GM12878 (cell line): ENCODE results near the gene GALNTL6. TPM values are rescaled to one million over a fixed set of nuclear protein-coding genes. Genes with fewer than 3 reads are reported as not detected.

ENCODE experiments used
- ATAC-seq: fragments of 200-7000 bp; cut with Tn5 transposase; 3 replicates; pipeline ENCODE4 v1.9.1; 2020; ENCODE audit warnings: mild to moderate bottlenecking, moderate library complexity
- BruUV-seq: library from RNA; stranded (reverse); fragments of 400-500 nt; replicated peaks from 2 replicates; lab custom pipeline; 2021; lab: Mats Ljungman, UMichigan
- CTCF ChIA-PET: fragments of 300-600 bp; sonication (Branson Sonifier 250); formaldehyde crosslinking; extraction: SDS; loops from one replicate; lab custom pipeline; 2021; ENCODE audit warnings: inconsistent platforms; lab: Yijun Ruan, JAX
- POLR2A ChIA-PET: fragments of 350-600 bp; formaldehyde crosslinking; extraction: SDS; loops from one replicate; lab custom pipeline; 2021; ENCODE audit warnings: inconsistent platforms; lab: Charles Lee
- RAD21 ChIA-PET: fragments of 300-600 bp; sonication (Branson Sonifier 250); formaldehyde crosslinking; loops from one replicate; lab custom pipeline; 2023; ENCODE audit warnings: antibody characterized with exemption; ENCODE audit not compliant: unreplicated experiment; lab: Charles Lee
- SMC1A ChIA-PET: fragments of 300-600 bp; sonication (Branson Sonifier 250); formaldehyde crosslinking; loops from one replicate; lab custom pipeline; 2023; ENCODE audit not compliant: unreplicated experiment, uncharacterized antibody; lab: Charles Lee
- DNase-seq: peaks from one replicate; pipeline ENCODE4 v3.0.0-alpha.2; 2011; ENCODE audit warnings: low read depth, low spot score
- FAIRE-seq: peaks from 3 replicates; lab custom pipeline; 2011; peaks lifted over from hg19 to GRCh38; lab: Jason Lieb, UNC
- H2AFZ ChIP-seq: 2 replicates; pipeline ENCODE4 v1.6.0; 2011; ENCODE audit warnings: low read depth, low read length, control low read depth; ENCODE audit not compliant: control insufficient read depth
- H3K27ac ChIP-seq: 2 replicates; pipeline ENCODE4 v1.5.1; 2011; ENCODE audit warnings: control low read depth; ENCODE audit not compliant: control insufficient read depth, insufficient read depth
- H3K27me3 ChIP-seq, 2 experiments: replicated peaks in 1 of 2; 2 replicates each; pipeline versions ENCODE4 v1.6.0 to v1.6.1; 2011; ENCODE audit warnings: low read length in 1 of 2; ENCODE audit not compliant: control insufficient read depth in 2 of 2, insufficient read depth in 2 of 2
- H3K36me3 ChIP-seq, 2 experiments: 2 replicates each; pipeline ENCODE4 v1.5.1; 2011; ENCODE audit warnings: low read length in 1 of 2; ENCODE audit not compliant: control insufficient read depth in 2 of 2, insufficient read depth in 2 of 2
- H3K4me1 ChIP-seq: 2 replicates; pipeline ENCODE4 v1.6.1; 2011; ENCODE audit warnings: mild to moderate bottlenecking, low read length, moderate library complexity, mixed read lengths; ENCODE audit not compliant: control insufficient read depth, insufficient read depth
- H3K4me2 ChIP-seq: 2 replicates; pipeline ENCODE4 v1.6.0; 2011; ENCODE audit warnings: control low read depth; ENCODE audit not compliant: control insufficient read depth, insufficient read depth
- H3K4me3 ChIP-seq: fragments of 200-600 bp; sonication (generic); 2 replicates; pipeline ENCODE4 v1.5.1; 2016
- H3K79me2 ChIP-seq: 2 replicates; pipeline ENCODE4 v1.6.0; 2011; ENCODE audit warnings: low read length; ENCODE audit not compliant: control insufficient read depth, insufficient read depth
- H3K9ac ChIP-seq: 2 replicates; pipeline ENCODE4 v1.8.0; 2011; ENCODE audit warnings: low read length, control low read depth, mixed read lengths; ENCODE audit not compliant: control insufficient read depth, insufficient read depth
- H3K9me3 ChIP-seq: replicated peaks from 3 replicates; pipeline ENCODE4 v1.5.1; 2011; ENCODE audit warnings: mild to moderate bottlenecking, low read length; ENCODE audit not compliant: control insufficient read depth, insufficient read depth
- H4K20me1 ChIP-seq: 2 replicates; pipeline ENCODE4 v1.6.0; 2011; ENCODE audit not compliant: control insufficient read depth, insufficient read depth
- BHLHE40 ChIP-seq, 2 experiments: fragments of 450-650 bp in 1 of 2; IDR thresholded peaks; 2 replicates each; pipeline ENCODE4 v1.6.1; 2011 to 2017; ENCODE audit warnings: low read depth in 2 of 2, borderline replicate concordance in 1 of 2, improper control_type of control experiment in 1 of 2, low read length in 1 of 2, mild to moderate bottlenecking in 1 of 2
- CREB1 ChIP-seq: IDR thresholded peaks from 2 replicates; pipeline ENCODE4 v1.6.1; 2012; ENCODE audit warnings: low read depth, mild to moderate bottlenecking, inconsistent platforms
- E2F4 ChIP-seq: IDR thresholded peaks from 2 replicates; pipeline ENCODE4 v1.6.1; 2012; ENCODE audit warnings: low read depth, low read length, improper control_type of control experiment
- EGR1 ChIP-seq, 2 experiments: IDR thresholded peaks; 1 replicate in 1 of 2; 2 replicates in 1 of 2; pipeline ENCODE4 v1.6.1; 2011 to 2012; ENCODE audit warnings: low read depth in 2 of 2, low read length in 2 of 2, borderline replicate concordance in 1 of 2, mild to moderate bottlenecking in 1 of 2, moderate library complexity in 1 of 2
- ELK1 ChIP-seq: IDR thresholded peaks from 2 replicates; pipeline ENCODE4 v1.6.1; 2012; ENCODE audit warnings: low read depth, low read length, improper control_type of control experiment
- FOXK2 ChIP-seq: fragments of 450-650 bp; IDR thresholded peaks from 2 replicates; pipeline ENCODE4 v1.6.1; 2017; ENCODE audit warnings: mild to moderate bottlenecking, moderate library complexity
- HDAC2 ChIP-seq: fragments of 200-600 bp; sonication (generic); IDR thresholded peaks from 2 replicates; pipeline ENCODE4 v1.6.1; 2017
- IKZF1 ChIP-seq: fragments of 450-650 bp; conservative IDR thresholded peaks from 2 replicates; pipeline ENCODE4 v1.6.1; 2017; ENCODE audit warnings: antibody characterized with exemption, mild to moderate bottlenecking
- IRF4 ChIP-seq: IDR thresholded peaks from 2 replicates; pipeline ENCODE4 v1.6.1; 2011; ENCODE audit warnings: low read depth, low read length
- IRF5 ChIP-seq: fragments of 450-650 bp; IDR thresholded peaks from 2 replicates; pipeline ENCODE4 v1.6.1; 2017; ENCODE audit warnings: borderline replicate concordance
- NFYB ChIP-seq: IDR thresholded peaks from 2 replicates; pipeline ENCODE4 v1.6.1; 2011; ENCODE audit warnings: low read depth, mild to moderate bottlenecking, low read length, improper control_type of control experiment, moderate library complexity; ENCODE audit not compliant: insufficient read depth
- NR2C2 ChIP-seq: IDR thresholded peaks from 2 replicates; pipeline ENCODE4 v1.6.1; 2011; ENCODE audit warnings: borderline replicate concordance, low read depth; ENCODE audit not compliant: control insufficient read depth, insufficient read length
- PML ChIP-seq: IDR thresholded peaks from 2 replicates; pipeline ENCODE4 v1.6.1; 2012; ENCODE audit warnings: low read length, inconsistent platforms
- RB1 ChIP-seq: fragments of 450-650 bp; formaldehyde crosslinking; IDR thresholded peaks from 2 replicates; pipeline ENCODE4 v1.6.1; 2017; ENCODE audit warnings: mild to moderate bottlenecking, borderline replicate concordance
- RCOR1 ChIP-seq: conservative IDR thresholded peaks from 2 replicates; pipeline ENCODE4 v1.6.1; 2012; ENCODE audit warnings: low read depth, low read length, improper control_type of control experiment
- WRNIP1 ChIP-seq: IDR thresholded peaks from 2 replicates; pipeline ENCODE4 v1.6.1; 2011; ENCODE audit warnings: low read depth, low read length, improper control_type of control experiment, borderline replicate concordance
- WGBS: methylation state at CpG from one replicate; pipeline ENCODE4 v1.1.6; 2016; ENCODE audit warnings: low lambda C conversion rate; ENCODE audit not compliant: insufficient replicate concordance, insufficient coverage; ENCODE audit errors: missing lambda C conversion rate; 5-methylcytosine and 5-hydroxymethylcytosine counted together
- in situ Hi-C: fragments of 300-500 bp; cut with MboI; formaldehyde crosslinking; loops from 9 replicates; pipeline ENCODE4 v1.14.3; 2018; ENCODE audit warnings: mixed read lengths
- intact Hi-C: fragments of 100-400 bp; cut with micrococcal nuclease; formaldehyde crosslinking; loops from one replicate; pipeline ENCODE4 v1.14.2; 2022; ENCODE audit not compliant: unreplicated experiment
- polyA plus RNA-seq, 11 experiments: library from polyadenylated mRNA; depleted of rRNA in 4 of 11; unstranded in 6 of 11; stranded (reverse) in 5 of 11; fragments of >200 nt; fragmentation: Nextera tagmentation in 4 of 11; fragmentation: Illumina TruSeq in 1 of 11; extraction: Ambion mirVana in 4 of 11; extraction: Trizol in 1 of 11; gene quantifications; 1 replicate in 1 of 11; 2 replicates in 10 of 11; pipeline versions ENCODE4 v1.2.1 to v1.2.3, GENCODE V29; 2011 to 2016; ENCODE audit warnings: inconsistent platforms in 2 of 11, missing spikeins in 2 of 11, low read depth in 1 of 11
- total RNA-seq, 4 experiments: library from RNA; depleted of rRNA in 3 of 4; stranded (reverse); fragments of >200 nt in 3 of 4; fragmentation: Illumina TruSeq in 1 of 4; extraction: Trizol in 1 of 4; gene quantifications; 2 replicates each; pipeline versions ENCODE4 v1.2.1 to v1.2.3, GENCODE V29; 2013 to 2021

Gene GALNTL6
- total and polyA plus RNA-seq, 10 of the 15 experiments (the other 5 are each of a cell fraction or from before 2014, with no cell fraction given) = 0.01 to 0.29 TPM; not detected in 8

- H3K9ac ChIP-seq = no peak overlapping the region
- no peak overlapping the region for H3K4me2 ChIP-seq
- H3K27me3 ChIP-seq = no peaks in the 10 kb centered on the region
- no peaks in the 10 kb centered on the region for H3K4me1 ChIP-seq
- CTCF ChIA-PET = no interaction called here
- 10% methylated on average over 3 of the region's 3 CpGs for whole genome bisulfite sequencing
- H4K20me1 ChIP-seq = no peaks in the 10 kb centered on the region
- ATAC-seq = no peak
- no peaks in the 10 kb centered on the region for H3K36me3 ChIP-seq
- H3K79me2 ChIP-seq = no peaks in the 10 kb centered on the region
- TF ChIP-seq IKZF1 (no peak), RCOR1 (no peak), IRF5 (no peak), CREB1 (no peak), RB1 (no peak), EGR1 (IDR thresholded peaks at IDR 0.05; ENCODE audit: borderline replicate concordance in 1 of 2, low read depth in 2 of 2, low read length in 2 of 2) (no peak)
- TF ChIP-seq, all 136 proteins: peak for 0
- FAIRE-seq (no peak), DNase-seq (no peak)
- in situ Hi-C loops = no loop called here
- RAD21 ChIA-PET = no interaction called here
- SMC1A ChIA-PET = no interaction called here
- Histone ChIP-seq H3K27ac (no peak overlapping the region), H2AFZ (no peak overlapping the region), H3K4me3 (no peak overlapping the region), H3K9me3 (no peaks in the 10 kb centered on the region)
- no TSS peak for BruUV-seq
- POLR2A ChIA-PET = no interaction called here
- intact Hi-C loops = no loop called here
Observed at GRCh38 chr4:172357006-172357540, 543.9 kb downstream of the GALNTL6 start.

- CTCF ChIA-PET = no interaction called here
- H3K27ac ChIP-seq = no peak overlapping the region
- POLR2A ChIA-PET = no interaction called here
- no peaks in the 10 kb centered on the region for H3K36me3 ChIP-seq
- intact Hi-C loops (no loop called here), in situ Hi-C loops (no loop called here)
- RAD21 ChIA-PET = no interaction called here
- no peak for ATAC-seq
- SMC1A ChIA-PET = no interaction called here
- no peaks in the 10 kb centered on the region for H3K4me1 ChIP-seq
- no peaks in the 10 kb centered on the region for H3K79me2 ChIP-seq
- H2AFZ ChIP-seq = no peak overlapping the region
- no TSS peak for BruUV-seq
- H3K27me3 ChIP-seq = no peaks in the 10 kb centered on the region
- H3K4me3 ChIP-seq = no peak overlapping the region
- WGBS = 0% methylated on average over 1 of the region's 1 CpG
- no peaks in the 10 kb centered on the region for H4K20me1 ChIP-seq
- H3K9me3 ChIP-seq = no peaks in the 10 kb centered on the region
- no peak overlapping the region for H3K4me2 ChIP-seq
- FAIRE-seq = no peak
- no peak for DNase-seq
- no peak overlapping the region for H3K9ac ChIP-seq
- no peak for TF ChIP-seq NR2C2
- no peak for TF ChIP-seq NFYB
- TF ChIP-seq WRNIP1 = no peak
- TF ChIP-seq E2F4 = no peak
- no peak for TF ChIP-seq HDAC2
- no peak for TF ChIP-seq PML
- no peak for TF ChIP-seq FOXK2
- no peak for TF ChIP-seq BHLHE40 (IDR thresholded peaks at IDR 0.05; ENCODE audit: borderline replicate concordance in 1 of 2, low read depth in 2 of 2, low read length in 1 of 2)
- no peak for TF ChIP-seq ELK1
- TF ChIP-seq IRF4 = no peak
Observed at GRCh38 chr4:172362569-172362968, 549.4 kb downstream of the GALNTL6 start.
